Tibial nerve (tissue), 3 donors: ENCODE data around the gene USP44.

ENCODE experiments used
- EP300 ChIP-seq, 2 donors: sonication (generic); formaldehyde crosslinking; IDR thresholded peaks; one replicate each; pipeline ENCODE4 v1.6.1; 2017; ENCODE audit warnings: antibody characterized with exemption in 2 of 2, mild to moderate bottlenecking in 1 of 2
- POLR2A ChIP-seq, 2 donors: fragments of 450-650 bp; IDR thresholded peaks; one replicate each; pipeline ENCODE4 v1.6.1; 2017; ENCODE audit warnings: antibody characterized with exemption in 2 of 2, mild to moderate bottlenecking in 2 of 2, moderate library complexity in 2 of 2

DNA sequence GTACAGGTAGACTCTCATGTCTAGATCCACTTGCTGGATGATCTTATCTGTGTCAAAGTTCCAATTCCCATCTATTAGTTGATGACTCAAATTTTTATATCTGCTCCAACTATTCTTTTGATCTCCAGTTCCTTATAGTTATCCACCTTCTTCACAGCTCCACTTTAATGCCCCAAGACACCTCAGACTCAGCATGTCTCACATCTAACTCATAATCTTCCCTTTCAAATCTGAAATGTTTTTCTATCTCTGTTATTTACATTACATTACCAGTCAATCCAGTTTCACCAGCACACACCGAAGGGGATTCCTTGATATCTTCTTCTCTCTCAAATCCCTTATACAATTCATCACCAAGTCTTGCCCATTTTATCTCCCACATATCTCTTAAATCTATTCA, 81.0 kb downstream of the USP44 start:
- TF ChIP-seq EP300 (IDR thresholded peaks at IDR 0.05) (no peak), POLR2A (IDR thresholded peaks at IDR 0.05) (no peak)
